GM19035 (cell line): ENCODE measurements around the gene ZFAND3.
"Not testable (repeated sequence)": the region's sequence is repeated elsewhere in the genome, so short reads cannot be mapped to it uniquely, and the experiment has no call there.

ENCODE experiments used
- ATAC-seq: cut with Tn5 transposase; IDR thresholded peaks from one replicate; pipeline ENCODE4 v1.9.1; 2021; ENCODE audit not compliant: unreplicated experiment

The ZFAND3 gene

DNA sequence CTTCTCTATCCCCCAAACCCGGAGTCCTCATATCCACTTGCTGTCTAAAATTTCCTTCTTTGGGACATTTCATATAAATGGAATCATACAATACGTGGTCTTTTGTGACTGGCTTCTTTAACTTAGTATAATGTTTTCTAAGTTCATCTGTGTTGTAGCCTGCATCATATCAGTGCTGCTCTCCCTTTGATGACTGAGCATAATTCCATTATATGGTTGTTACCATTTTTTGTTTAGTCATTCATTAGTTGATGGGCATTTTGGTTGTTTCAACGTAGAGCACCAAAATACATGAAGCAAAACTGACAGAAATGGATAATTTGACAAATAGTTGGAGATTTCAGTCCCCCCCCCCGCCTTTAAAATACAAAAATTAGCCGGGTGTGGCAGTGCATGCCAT lies 71.5 kb downstream of the ZFAND3 start:
- no peak for ATAC-seq

DNA sequence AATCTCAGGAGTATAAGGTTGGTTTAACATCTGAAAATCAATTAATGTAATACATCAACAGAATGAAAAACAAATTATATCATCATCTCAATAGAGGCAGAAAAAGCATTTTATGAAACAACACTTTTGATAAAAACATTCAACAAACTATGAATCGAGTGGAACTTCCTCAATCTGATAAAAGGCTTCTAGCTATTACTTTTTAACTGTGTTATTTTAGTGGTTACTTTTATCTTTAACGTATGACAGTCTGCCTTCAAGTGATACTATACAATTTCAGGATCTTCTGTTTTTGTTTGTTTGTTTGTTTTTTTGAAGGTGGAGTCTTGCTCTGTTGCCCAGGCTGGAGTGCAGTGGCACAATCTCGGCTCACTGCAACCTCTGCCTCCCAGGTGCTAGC lies 73.7 kb downstream of the ZFAND3 start:
- ATAC-seq = no peak

DNA sequence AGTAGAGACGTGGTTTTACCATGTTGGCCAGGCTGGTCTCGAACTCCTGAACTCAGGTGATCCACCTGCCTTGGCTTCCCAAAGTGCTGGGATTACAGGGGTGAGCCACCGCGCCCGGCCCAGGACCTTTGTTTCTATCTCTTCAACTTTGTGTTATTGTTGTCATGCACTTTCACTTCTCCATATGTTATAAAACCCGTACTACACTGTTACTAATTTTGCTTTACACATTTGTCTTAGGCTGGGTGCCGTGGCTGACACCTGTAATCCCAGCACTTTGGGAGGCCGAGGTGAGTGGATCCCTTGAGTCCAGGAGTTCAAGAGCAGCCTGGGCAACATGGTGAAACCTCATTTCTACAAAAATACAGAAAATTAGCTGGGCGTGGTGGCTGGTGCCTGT lies 74.2 kb downstream of the ZFAND3 start:
- ATAC-seq = not testable (repeated sequence)

DNA sequence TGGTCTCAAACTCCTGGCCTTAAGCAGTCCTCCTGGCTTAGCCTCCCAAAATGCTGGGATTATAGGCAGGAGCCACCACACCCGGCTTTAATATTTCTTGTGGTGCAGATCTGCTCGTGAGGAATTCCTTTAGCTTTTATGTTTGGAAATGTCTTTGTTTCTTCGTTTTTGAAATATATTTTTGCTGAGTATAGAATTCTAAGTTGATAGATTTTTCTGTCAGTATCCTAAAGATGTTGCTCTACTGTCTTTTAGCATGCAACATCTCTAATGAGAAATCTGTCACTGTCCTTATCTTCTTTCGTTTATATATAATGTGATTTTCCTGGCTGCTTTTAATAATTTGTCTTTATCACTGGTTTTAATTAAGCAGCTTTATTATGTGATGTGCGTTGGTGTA lies 75.1 kb downstream of the ZFAND3 start:
- ATAC-seq = no peak

DNA sequence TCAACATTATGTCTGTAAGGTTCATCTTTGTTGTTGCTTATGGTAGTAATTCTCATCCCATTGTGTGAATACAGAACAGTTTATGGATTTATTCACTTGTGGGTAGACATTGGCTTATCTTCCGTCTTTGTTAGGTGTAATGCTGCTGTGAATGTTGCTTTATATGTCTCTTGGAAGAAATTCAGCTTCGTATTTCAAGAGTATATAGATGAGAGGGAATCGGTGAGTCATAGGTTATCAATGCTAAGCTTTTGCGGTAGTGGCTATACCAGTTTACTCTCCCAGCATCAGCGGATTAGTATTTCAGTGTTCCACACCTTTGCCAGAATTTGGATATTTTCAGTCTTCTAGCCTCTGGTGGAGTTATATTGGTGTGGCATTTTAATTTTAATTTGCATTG lies 77.8 kb downstream of the ZFAND3 start:
- ATAC-seq = no peak

DNA sequence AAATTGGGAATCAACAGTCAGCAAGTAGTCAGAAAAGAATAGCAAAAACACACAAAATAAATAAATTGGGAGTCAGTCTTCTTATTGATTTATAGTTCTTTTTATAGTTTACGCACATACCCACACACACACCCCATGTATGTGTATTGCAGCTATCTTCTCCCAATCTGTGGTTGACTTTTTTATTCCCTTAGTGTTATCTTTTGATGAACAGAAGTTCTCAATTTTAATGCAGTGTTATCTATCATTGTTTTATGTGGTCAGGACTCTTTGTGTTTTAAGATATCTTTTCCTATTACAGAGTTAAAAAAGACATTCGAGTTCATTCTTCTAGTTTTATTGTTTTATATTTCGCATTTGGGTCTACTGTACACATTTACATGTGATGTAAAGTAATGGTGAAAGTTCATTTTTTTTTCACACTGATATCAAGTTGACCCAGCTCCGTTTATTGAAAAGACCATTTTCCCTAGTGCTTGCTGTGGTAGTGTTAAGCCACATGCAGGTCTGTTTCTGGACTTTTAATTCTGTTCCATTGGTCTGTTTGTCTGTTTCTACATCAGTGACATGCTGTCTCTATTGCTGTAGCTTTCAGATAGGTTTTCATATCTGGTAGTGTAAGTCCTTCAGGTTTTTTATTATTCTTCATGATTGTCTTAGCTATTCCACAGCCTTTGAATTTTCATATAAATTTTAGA lies 78.4 kb downstream of the ZFAND3 start:
- no peak for ATAC-seq

DNA sequence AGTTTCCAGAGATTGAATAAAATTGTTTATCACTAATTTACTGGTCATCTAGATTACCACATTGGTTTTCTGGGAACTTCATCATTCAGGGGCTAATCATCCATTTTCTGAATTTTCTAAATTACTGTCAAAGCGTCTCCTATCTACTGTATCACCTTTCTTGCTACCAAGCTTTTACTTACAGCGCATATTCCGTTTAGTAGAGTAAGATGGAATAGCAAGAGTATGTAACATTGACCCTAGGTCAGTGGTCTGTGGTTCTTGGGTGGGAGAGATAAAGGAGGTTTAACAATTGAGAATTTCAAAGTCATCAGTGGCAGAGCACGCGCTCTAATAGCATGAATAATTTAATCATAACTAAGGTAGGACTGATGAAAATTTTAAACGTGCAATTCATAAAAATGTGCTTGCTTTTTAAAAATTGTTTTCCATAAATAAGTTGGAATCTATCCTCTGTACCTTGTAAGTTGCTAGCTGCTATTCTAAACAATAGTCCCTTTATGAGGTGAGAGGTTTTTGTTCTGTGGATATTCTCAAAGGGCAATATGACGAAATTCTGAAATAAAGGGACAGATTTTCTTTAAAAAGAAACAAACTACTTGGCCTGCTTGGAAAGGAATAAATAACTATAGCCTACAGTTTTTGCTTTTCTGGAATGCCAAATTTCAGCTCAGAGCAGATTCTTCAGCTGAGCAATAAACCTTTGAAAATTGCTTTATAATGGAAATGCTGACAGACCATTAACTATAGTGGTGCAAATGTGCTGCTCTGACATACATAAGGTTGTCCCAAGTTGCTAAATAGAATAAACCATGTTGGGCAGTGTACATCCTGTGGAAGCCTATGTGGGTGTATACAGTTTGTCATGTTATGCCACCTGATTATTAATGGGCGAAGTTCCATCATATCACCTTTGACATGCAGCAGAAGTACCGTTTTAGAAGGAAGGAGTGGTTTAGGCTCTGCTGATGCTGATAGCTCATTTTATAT lies 84.1 kb downstream of the ZFAND3 start:
- ATAC-seq = no peak

DNA sequence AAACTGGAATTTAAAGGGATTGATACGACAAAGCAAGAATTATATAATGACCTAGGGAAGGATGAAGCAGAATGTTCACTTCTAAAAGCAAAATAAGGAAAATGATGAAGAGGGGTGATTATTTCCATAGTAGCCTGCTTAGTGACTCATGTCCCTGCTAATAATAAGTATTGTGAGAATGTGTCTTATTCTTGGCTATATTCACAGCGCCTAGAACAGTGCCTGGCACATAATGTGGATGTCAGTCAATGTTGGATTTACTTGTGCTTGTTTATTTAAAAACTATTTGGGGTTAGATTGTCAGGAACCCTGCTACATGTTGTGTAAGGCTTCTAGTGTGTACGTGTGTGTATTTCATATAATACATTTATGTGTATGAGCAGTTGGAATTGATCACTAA lies 85.1 kb downstream of the ZFAND3 start:
- ATAC-seq = no peak

DNA sequence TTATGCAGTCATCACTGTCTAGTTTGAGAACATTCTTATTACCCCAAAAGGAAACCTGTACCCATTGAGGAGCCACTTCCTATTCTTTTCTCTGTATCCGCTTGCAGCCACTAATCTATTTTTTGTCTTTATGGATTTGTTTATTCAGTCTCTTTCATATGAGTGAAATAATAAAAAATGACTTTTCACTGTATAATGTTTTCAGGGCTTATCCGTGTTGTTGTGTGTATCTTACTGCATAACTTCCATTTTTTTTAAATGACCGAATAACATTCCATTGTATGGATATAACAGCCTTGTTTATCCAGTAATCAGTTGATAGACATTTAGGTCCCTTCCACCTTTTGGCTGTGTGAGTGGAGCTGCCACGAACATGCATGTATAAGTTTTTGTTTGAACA lies 86.6 kb downstream of the ZFAND3 start:
- ATAC-seq = no peak

DNA sequence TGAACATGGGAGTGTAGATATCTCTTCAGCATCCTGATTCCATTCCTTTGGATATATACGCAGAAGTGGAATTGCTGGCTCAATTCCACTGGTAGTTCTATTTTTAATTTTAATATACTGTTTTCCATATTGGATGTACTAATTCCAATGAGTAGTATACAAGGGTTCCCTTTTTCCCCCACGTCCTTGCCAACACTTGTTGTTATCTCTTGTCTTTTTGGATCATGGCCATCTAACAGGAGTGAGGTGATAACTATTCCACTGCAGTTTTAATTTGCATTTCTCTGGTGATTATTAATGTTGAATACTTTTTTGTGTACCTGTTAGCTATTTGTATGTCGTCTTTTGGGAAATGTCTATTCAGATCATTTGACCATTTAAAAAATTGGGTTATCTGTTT lies 91.5 kb downstream of the ZFAND3 start:
- ATAC-seq = no peak

DNA sequence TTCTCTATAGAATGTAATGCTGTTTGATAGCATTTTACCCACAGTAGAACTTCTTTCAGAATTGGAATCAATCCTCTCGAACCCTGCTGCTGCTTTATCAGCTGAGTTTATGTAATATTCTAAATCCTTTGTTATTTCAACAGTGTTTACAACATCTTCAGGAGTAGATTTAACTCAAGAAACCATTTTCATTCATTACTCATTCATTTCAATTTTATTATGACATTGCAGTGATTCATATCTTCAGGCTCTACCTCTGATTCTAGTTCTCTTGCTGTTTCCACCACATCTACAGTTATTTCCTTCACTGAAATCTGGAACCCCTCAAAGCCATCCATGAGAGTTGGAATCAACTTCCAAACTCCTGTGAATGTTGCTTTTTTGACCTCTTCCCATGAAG lies 93.7 kb downstream of the ZFAND3 start:
- ATAC-seq = no peak

DNA sequence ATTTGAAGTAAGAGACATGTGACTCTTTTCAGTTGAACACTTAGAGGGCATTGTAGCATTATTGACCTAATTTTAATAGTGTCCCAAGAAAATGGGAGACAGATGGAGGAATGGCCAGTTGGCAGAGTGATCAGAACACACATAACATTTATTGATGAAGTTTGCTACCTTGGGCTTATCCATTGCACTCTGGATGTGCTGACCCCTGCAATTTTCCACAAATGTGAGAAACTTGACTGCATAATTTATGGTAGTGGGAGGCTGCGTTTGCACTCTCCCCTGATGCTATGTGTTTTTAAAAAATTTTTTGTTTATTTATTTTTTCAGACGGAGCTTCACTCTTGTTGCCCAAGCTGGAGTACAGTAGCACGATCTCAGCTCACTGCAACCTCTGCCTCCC lies 95.9 kb downstream of the ZFAND3 start:
- ATAC-seq = no peak

DNA sequence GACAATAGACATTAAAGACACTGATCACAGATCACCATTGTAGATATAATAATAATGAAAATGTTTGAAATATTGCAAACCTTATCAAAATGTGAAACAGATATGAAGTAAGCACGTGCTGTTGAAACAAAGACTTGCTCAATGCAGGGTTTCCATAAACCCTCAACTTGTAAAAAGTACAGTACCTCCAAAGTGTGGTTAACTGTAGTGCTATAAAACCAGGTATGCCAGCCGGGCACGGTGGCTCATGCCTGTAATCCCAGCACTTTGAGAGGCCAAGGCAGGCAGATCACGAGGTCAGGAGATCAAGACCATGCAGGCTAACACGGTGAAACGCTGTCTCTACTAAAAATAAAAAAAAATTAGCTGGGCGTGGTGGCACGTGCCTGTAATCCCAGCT lies 96.6 kb downstream of the ZFAND3 start:
- ATAC-seq = no peak

DNA sequence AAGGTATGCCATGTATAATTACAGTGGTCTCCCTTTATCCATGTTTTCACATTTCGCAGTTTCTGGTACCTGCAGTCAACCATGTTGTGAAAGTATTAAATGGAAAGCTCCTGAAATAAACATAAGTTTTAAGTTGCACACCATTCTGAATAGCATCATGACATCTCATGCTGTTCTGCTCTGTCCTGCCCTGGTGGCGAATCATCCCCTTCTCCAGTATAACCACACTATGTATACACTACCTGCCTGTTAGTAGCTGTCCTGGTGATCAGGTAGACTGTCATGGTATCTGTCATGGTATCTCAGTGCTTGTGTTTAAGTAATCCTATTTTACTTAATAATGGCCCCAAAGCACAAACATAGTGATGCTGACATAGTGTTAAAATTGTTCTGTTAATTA lies 97.1 kb downstream of the ZFAND3 start:
- no peak for ATAC-seq

DNA sequence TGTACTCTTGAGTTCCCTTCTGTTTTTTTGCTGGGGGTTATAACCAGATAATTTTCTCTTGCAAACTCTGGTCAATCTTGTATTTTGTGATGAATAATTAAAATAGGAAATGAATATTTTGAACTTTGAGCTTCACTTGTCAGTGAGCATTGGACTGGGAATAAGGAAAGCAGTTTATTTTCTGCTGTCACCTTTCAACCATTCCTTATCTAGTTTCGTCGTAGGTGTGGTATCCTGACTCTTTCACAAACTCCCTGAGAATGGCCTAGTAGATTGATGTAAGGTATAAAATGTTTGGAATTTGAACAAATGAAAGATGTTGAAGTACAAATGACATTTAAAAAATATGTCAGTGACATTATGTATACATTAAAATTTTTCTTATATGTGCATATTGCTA lies 98.0 kb downstream of the ZFAND3 start:
- no peak for ATAC-seq

DNA sequence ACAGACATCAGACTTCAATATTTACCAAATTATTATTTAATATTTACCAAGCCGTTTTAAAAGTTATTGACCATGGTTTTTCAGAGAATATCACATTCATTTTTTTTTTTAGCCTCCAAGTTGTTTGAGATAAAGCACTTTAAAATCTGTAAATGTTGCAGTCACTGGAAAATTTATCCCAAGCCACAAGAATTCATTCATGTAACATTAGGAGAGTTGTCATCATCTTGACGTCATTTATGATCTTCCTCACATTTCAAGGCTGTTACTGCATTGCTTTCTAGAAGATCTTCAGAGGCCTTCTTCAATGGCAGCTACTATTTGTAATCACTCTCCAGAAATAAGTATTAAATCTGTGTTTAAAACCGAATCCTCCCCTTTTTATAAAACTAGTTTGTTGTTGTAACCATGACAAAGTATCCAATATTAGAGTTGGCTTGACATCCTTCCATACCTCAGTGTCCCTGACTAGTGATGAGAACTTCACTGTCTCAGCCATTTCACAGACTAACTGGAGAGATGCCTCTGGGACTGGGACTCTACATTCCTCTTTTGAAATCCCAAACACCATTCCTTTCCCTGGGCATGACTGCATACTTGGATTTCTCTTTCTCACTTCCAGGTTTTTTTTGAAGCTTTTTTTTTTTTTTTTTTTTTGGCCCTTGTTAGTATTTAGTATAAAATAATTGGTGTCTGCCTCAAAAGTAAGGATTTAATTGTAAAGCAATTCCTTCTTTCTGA lies 100.1 kb downstream of the ZFAND3 start:
- no peak for ATAC-seq

DNA sequence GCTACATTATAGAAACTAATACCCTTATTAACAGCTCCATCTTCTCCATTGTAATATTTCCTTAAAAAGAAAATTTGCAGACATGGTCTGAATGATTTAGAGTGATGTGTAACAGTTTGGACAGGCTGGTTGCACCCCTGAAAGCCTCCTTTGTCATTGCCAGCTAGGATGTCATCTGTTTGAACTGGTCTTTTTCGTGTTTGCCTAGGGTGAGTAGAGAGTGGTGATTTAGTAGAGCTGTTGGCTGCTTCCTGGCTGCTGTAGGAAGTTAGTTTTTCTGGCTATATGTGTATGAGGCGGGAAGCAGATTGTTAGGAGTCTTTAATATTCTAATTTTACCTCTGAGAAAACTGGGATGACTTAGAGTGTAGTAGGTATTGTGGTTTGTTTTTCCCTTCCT lies 101.1 kb downstream of the ZFAND3 start:
- no peak for ATAC-seq

DNA sequence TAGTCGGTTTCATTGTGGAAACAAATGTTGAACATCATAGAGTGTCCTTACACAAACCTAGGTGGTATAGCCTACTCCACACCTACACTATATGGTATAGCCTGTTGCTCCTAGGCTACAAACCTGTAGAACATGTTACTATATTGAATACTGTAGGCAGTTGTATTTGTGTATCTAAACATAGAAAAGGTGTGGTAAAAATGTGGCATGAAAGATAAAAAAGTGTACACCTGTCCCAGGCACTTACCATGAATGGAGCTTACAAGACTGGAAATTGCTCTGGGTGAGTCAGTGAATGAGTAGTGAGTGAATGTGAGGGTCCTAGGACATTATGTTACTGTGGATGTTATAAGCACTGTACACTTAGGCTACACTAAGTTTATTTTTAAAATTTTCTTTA lies 103.0 kb downstream of the ZFAND3 start:
- ATAC-seq = no peak

DNA sequence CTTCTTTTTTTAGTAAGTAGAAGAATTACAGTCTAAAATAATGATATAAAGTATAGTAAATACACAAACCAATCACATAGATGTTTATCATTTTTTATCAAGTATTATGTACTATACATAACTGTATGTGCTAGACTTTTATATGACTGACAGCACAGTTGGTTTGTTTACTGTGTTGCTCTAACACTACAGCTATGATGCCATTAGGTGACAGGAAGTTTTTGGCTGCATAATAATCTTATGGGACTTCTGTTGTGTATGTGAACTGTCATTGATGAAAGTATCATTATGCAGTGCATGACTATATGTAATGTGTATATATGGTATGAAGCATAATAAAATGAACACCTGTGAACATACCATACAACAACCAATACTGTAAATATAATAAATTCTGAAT lies 104.0 kb downstream of the ZFAND3 start:
- no peak for ATAC-seq

DNA sequence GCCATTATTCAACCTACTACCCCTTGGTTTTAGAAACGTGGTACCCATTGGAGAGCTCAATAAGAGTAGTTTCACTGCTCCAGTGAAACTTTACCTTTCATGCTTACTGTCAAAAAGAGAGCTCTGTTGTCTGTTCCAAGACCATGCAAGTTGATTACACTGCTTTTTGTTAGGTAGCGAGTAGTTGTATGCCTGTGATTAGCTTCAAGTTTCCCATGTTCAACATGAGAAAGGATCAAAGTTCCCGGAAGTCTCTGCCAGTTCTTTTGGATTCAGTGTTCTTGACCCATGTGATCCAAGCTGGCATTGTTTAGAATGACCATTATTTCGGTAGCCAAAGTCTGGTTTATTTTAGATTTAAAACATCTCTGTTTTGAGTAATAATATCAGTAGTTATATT lies 107.1 kb downstream of the ZFAND3 start:
- no peak for ATAC-seq

DNA sequence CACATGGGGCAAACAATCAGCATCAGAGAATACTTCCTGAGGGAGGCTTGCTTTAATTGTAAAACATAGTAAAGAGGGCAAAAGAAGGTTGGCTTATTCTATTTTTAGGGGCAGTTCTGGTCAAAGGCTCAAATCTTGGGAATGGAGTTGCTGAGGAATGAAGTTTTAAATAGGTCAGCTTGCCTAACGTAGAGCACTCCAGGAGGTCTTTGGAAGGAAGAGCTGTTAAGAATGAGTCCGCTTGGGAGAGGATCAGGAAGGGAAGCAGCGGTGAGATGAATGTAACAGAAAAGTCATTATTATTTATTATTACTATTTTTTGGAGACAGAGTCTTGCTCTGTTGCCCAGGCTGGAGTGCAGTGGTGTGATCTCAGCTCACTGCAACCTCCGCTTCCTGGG lies 108.7 kb downstream of the ZFAND3 start:
- ATAC-seq = no peak
